ACC112 (cell line): ENCODE measurements around the gene IGSF21.

Source experiments
- H2AFZ ChIP-seq: fragments of 200-600 bp; sonication (generic); one replicate; pipeline ENCODE4 v1.6.0; 2017; ENCODE audit warnings: antibody characterized with exemption, low read length; ENCODE audit not compliant: unreplicated experiment
- H3K27ac ChIP-seq: fragments of 200-600 bp; sonication (generic); 2 replicates; pipeline ENCODE4 v1.5.1; 2014; ENCODE audit warnings: low read depth, mild to moderate bottlenecking, antibody characterized with exemption, low read length, moderate library complexity
- H3K27me3 ChIP-seq: fragments of 200-600 bp; sonication (generic); 2 replicates; pipeline ENCODE4 v1.6.1; 2014; ENCODE audit warnings: mild to moderate bottlenecking, antibody characterized with exemption, low read length, moderate library complexity, mixed read lengths; ENCODE audit not compliant: insufficient read depth
- H3K36me3 ChIP-seq: fragments of 200-600 bp; sonication (generic); 2 replicates; pipeline ENCODE4 v1.6.1; 2016; ENCODE audit warnings: mild to moderate bottlenecking, antibody characterized with exemption, low read length, moderate library complexity, mixed read lengths; ENCODE audit not compliant: insufficient read depth
- H3K4me1 ChIP-seq: fragments of 200-600 bp; sonication (generic); one replicate; pipeline ENCODE4 v1.6.1; 2016; ENCODE audit warnings: low read length, mixed read lengths; ENCODE audit not compliant: insufficient read depth, unreplicated experiment, control insufficient read depth
- H3K4me3 ChIP-seq: fragments of 200-600 bp; sonication (generic); 2 replicates; pipeline ENCODE4 v1.5.1; 2014; ENCODE audit warnings: mild to moderate bottlenecking, low read depth, low read length
- H3K79me2 ChIP-seq: fragments of 200-600 bp; sonication (generic); one replicate; pipeline ENCODE4 v1.6.0; 2016; ENCODE audit warnings: low read length; ENCODE audit not compliant: control insufficient read depth, unreplicated experiment, insufficient read depth

Gene IGSF21

GRCh38 chr1:18422954-18423353 lies 315.4 kb downstream of the IGSF21 start:
- Histone ChIP-seq H3K79me2 (no peaks in the 10 kb centered on the region), H3K27me3 (no peaks in the 10 kb centered on the region)

DNA sequence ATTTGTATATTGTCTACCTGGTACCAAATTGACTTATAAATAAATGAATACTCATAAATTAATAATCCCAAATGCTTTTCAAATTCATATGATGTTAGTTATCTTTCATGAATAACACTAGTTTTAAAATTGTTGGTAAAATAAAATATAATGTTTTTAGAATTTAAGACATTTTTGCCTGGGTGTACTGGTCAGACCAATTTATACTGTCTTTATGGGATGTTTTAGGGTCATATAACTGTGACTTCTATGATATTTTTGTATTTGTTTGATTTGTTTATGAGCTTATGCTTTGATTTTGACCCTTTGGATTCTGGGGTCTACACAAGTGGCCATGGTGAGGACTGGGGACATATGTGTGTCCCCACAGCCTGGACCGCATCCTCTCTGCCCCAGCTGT lies 319.0 kb downstream of the IGSF21 start:
- Histone ChIP-seq H3K79me2 (no peaks in the 10 kb centered on the region), H3K36me3 (no peaks in the 10 kb centered on the region), H3K4me3 (no peak overlapping the region), H2AFZ (no peak overlapping the region), H3K27ac (no peak overlapping the region), H3K4me1 (no peaks in the 10 kb centered on the region), H3K27me3 (no peaks in the 10 kb centered on the region)

More at GRCh38 chr1:18422954-18423353, 315.4 kb downstream of the IGSF21 start:
- no peak overlapping the region for H3K4me3 ChIP-seq
- no peaks in the 10 kb centered on the region for H3K4me1 ChIP-seq
- no peak overlapping the region for H2AFZ ChIP-seq
- no peak overlapping the region for H3K27ac ChIP-seq
- H3K36me3 ChIP-seq: no peaks in the 10 kb centered on the region
